ENCODE data around the gene SMIM12. TPM values are rescaled to one million over a fixed set of nuclear protein-coding genes. Genes with fewer than 3 reads are reported as not detected.

The SMIM12 gene
- total and polyA plus RNA-seq, 2 of the 8 experiments (the other 6 are each of a cell fraction or from before 2014, with no cell fraction given), result 40.9 to 49.2 TPM

- H3K14ac ChIP-seq (ENCODE audit: insufficient read length), result no peak overlapping the region
- no peak overlapping the region for H3K23ac ChIP-seq (ENCODE audit: insufficient read length)
- FAIRE-seq (no peak), DNase-seq (ENCODE audit: low read depth in 1 of 2, low spot score in 2 of 2) (peak in 1 of 2 experiments; percentile 40)
- H2BK15ac ChIP-seq (ENCODE audit: low read length), result no peak overlapping the region
- ChIA-PET POLR2A (ENCODE audit: partially characterized antibody) (interaction anchor here (0.6 kb wide), 1 partner anchor 359 kb away, joined by 4 read pairs; no protein-coding TSS in a partner anchor), CTCF (ENCODE audit: partially characterized antibody) (interaction anchor here (0.6 to 4.2 kb wide), 9 partner anchors 9 to 78 kb away, joined by 3 to 21 read pairs (median 5); no protein-coding TSS in a partner anchor)
- no peak overlapping the region for H3K4me2 ChIP-seq (ENCODE audit: insufficient read depth in 1 of 2, low read depth in 2 of 2, low read length in 2 of 2)
- 90% methylated on average over 7 of the region's 11 CpGs; no CpG with 5 or more reads in 1 of the 2 experiments for WGBS, 2 experiments (ENCODE audit: extremely low coverage in 1 of 2, insufficient coverage in 1 of 2, insufficient read length in 1 of 2, insufficient replicate concordance in 2 of 2, low coverage in 1 of 2, low lambda C conversion rate in 2 of 2, missing lambda C conversion rate in 1 of 2)
- no peaks in the 10 kb centered on the region for H3K9me3 ChIP-seq (ENCODE audit: insufficient read depth in 2 of 2, low read depth in 1 of 2, low read length in 1 of 2)
- no peak overlapping the region for H4K8ac ChIP-seq (ENCODE audit: extremely low read depth, insufficient read depth, low read length)
- H2BK12ac ChIP-seq (ENCODE audit: low read depth, low read length), result no peak overlapping the region
- H3K79me1 ChIP-seq (ENCODE audit: low read depth, low read length), result no peaks in the 10 kb centered on the region
- H4K91ac ChIP-seq (replicated peaks; ENCODE audit: insufficient read length, low read length), result no peak overlapping the region
- no peak overlapping the region for H2BK5ac ChIP-seq (ENCODE audit: low read depth, low read length)
- H2BK120ac ChIP-seq (replicated peaks; ENCODE audit: low read depth, low read length), result no peak overlapping the region
- H3K4ac ChIP-seq (replicated peaks; ENCODE audit: insufficient read length, low read depth, low read length), result no peak overlapping the region
- no peaks in the 10 kb centered on the region for H3K23me2 ChIP-seq (ENCODE audit: low read depth, low read length)
- no peak overlapping the region for H3K18ac ChIP-seq (ENCODE audit: extremely low read depth, low read length)
- H3K56ac ChIP-seq (replicated peaks; ENCODE audit: insufficient read length, low read depth, low read length), result no peak overlapping the region
- H3K27ac ChIP-seq (ENCODE audit: low read depth, low read length), result no peak overlapping the region
- H4K5ac ChIP-seq (ENCODE audit: insufficient read length, low read depth, low read length), result no peak overlapping the region
- no peak overlapping the region for H2BK20ac ChIP-seq (ENCODE audit: low read length)
- no peaks in the 10 kb centered on the region for H3K27me3 ChIP-seq (replicated peaks in 1 of 4; ENCODE audit: control insufficient read depth in 3 of 4, extremely low read depth in 1 of 4, insufficient read depth in 3 of 4, low read length in 3 of 4)
- H3K4me1 ChIP-seq (replicated peaks in 1 of 4; ENCODE audit: control insufficient read depth in 3 of 4, insufficient read depth in 4 of 4, low read length in 3 of 4), result no peaks in the 10 kb centered on the region; a peak in 2 of 7 replicates
- no peaks in the 10 kb centered on the region for H3K36me3 ChIP-seq (ENCODE audit: control insufficient read depth in 2 of 4, insufficient read depth in 4 of 4, low read length in 3 of 4)
- H3K79me2 ChIP-seq (ENCODE audit: control insufficient read depth in 1 of 2, insufficient read depth in 2 of 2, low read length in 2 of 2), result no peaks in the 10 kb centered on the region
- no peak overlapping the region for H2AK5ac ChIP-seq (ENCODE audit: low read depth, low read length)
- no peaks in the 10 kb centered on the region for H4K20me1 ChIP-seq (replicated peaks in 1 of 2; ENCODE audit: control insufficient read depth in 1 of 2, insufficient read depth in 2 of 2, low read length in 2 of 2)
- H3K9ac ChIP-seq (replicated peaks in 1 of 4; ENCODE audit: extremely low read depth in 1 of 4, low read depth in 3 of 4, low read length in 3 of 4), result no peak overlapping the region
- no peak overlapping the region for H3K4me3 ChIP-seq (ENCODE audit: extremely low read depth in 1 of 4, insufficient read depth in 2 of 4, low read depth in 3 of 4, low read length in 4 of 4)
- no peak overlapping the region for H2AFZ ChIP-seq (ENCODE audit: low read length)
- no peak for TF ChIP-seq POLR2AphosphoS5 (IDR thresholded peaks at IDR 0.05; ENCODE audit: low read depth, low read length)
- TF ChIP-seq EP300 (IDR thresholded peaks at IDR 0.05; ENCODE audit: borderline replicate concordance in 1 of 2, low read depth in 2 of 2, low read length in 2 of 2), result no peak
- no peak for TF ChIP-seq TBP (IDR thresholded peaks at IDR 0.05; ENCODE audit: low read depth, low read length)
- TF ChIP-seq TAF1 (IDR thresholded peaks at IDR 0.05; ENCODE audit: low read depth, low read length), result no peak
These were observed 34.0 kb downstream of the SMIM12 start for GRCh38 chr1:34825455-34826091.
